ENCODE measurements around the gene DPM1. TPM values are rescaled to one million over a fixed set of nuclear protein-coding genes. Genes with fewer than 3 reads are reported as not detected.

DPM1 gene
- polyA plus RNA-seq, 1 donor from 2014 or later: 137 TPM

DNA sequence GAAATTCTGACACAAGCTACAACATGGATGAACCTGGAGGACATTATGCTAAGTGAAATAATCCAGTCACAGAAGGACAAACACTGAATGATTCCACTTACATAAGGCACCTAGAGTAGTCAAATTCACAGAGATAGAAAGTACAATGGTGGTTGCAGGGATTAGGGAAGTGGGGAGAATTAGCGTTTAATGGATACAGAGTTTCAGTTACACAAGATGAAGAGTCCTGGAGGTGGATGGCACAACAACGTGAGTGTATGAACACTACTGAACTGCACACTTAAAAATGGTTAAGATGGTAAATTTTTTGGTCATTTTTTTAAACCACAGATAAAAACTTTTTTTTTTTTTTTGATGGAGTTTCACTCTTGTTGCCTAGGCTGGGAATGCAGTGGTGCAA lies 25.0 kb upstream of the DPM1 start:
- no peaks in the 10 kb centered on the region for H3K36me3 ChIP-seq (ENCODE audit: insufficient read depth, low read length)
- no peaks in the 10 kb centered on the region for H3K9me3 ChIP-seq (ENCODE audit: low read length)
- TF ChIP-seq, protein P1, sequence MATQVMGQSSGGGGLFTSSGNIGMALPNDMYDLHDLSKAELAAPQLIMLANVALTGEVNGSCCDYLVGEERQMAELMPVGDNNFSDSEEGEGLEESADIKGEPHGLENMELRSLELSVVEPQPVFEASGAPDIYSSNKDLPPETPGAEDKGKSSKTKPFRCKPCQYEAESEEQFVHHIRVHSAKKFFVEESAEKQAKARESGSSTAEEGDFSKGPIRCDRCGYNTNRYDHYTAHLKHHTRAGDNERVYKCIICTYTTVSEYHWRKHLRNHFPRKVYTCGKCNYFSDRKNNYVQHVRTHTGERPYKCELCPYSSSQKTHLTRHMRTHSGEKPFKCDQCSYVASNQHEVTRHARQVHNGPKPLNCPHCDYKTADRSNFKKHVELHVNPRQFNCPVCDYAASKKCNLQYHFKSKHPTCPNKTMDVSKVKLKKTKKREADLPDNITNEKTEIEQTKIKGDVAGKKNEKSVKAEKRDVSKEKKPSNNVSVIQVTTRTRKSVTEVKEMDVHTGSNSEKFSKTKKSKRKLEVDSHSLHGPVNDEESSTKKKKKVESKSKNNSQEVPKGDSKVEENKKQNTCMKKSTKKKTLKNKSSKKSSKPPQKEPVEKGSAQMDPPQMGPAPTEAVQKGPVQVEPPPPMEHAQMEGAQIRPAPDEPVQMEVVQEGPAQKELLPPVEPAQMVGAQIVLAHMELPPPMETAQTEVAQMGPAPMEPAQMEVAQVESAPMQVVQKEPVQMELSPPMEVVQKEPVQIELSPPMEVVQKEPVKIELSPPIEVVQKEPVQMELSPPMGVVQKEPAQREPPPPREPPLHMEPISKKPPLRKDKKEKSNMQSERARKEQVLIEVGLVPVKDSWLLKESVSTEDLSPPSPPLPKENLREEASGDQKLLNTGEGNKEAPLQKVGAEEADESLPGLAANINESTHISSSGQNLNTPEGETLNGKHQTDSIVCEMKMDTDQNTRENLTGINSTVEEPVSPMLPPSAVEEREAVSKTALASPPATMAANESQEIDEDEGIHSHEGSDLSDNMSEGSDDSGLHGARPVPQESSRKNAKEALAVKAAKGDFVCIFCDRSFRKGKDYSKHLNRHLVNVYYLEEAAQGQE (IDR thresholded peaks at IDR 0.05; ENCODE audit: borderline replicate concordance): no peak
- TF ChIP-seq TAF1 (IDR thresholded peaks at IDR 0.05; ENCODE audit: low read depth): no peak
- no peak for TF ChIP-seq MXI1 (conservative IDR thresholded peaks at IDR 0.05; ENCODE audit: poor library complexity, severe bottlenecking)
- TF ChIP-seq, protein P2, sequence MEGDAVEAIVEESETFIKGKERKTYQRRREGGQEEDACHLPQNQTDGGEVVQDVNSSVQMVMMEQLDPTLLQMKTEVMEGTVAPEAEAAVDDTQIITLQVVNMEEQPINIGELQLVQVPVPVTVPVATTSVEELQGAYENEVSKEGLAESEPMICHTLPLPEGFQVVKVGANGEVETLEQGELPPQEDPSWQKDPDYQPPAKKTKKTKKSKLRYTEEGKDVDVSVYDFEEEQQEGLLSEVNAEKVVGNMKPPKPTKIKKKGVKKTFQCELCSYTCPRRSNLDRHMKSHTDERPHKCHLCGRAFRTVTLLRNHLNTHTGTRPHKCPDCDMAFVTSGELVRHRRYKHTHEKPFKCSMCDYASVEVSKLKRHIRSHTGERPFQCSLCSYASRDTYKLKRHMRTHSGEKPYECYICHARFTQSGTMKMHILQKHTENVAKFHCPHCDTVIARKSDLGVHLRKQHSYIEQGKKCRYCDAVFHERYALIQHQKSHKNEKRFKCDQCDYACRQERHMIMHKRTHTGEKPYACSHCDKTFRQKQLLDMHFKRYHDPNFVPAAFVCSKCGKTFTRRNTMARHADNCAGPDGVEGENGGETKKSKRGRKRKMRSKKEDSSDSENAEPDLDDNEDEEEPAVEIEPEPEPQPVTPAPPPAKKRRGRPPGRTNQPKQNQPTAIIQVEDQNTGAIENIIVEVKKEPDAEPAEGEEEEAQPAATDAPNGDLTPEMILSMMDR (IDR thresholded peaks at IDR 0.05; ENCODE audit: poor library complexity, severe bottlenecking): no peak
- no peak for TF ChIP-seq POLR2AphosphoS5 (IDR thresholded peaks at IDR 0.05)
- TF ChIP-seq EZH2 (IDR thresholded peaks at IDR 0.05; ENCODE audit: borderline replicate concordance, insufficient read depth, low read length, poor library complexity, severe bottlenecking): no peak
- TF ChIP-seq SMC3 (conservative IDR thresholded peaks at IDR 0.05; ENCODE audit: poor library complexity): no peak
- TF ChIP-seq EP300 (conservative IDR thresholded peaks at IDR 0.05; ENCODE audit: poor library complexity, severe bottlenecking): no peak
- no peak for TF ChIP-seq RAD21 (conservative IDR thresholded peaks at IDR 0.05)

DNA sequence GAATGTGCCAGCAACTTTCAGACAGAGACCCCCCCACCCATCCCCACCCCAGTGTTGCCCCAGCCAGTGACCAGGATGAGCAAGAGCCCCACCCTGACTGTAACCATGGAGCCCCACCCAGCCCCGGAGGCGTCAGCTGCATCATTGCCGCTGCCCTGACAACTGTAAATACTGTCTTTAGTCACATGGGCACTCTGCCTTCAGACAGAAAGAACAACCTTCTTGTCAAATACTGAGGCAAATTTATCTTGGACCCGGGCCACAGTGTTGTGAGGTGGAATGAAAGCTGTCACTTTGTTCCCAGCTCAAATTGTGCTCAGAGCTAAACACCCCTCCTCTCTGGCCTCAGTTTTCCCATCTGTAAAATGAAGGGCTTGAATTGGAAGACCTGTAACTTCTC lies 24.0 kb upstream of the DPM1 start:
- H3K79me2 ChIP-seq (replicated peaks; ENCODE audit: insufficient read depth, low read length): no peaks in the 10 kb centered on the region
- H3K9me2 ChIP-seq (ENCODE audit: insufficient read depth, low read length): no peaks in the 10 kb centered on the region
- no peaks in the 10 kb centered on the region for H3K9me3 ChIP-seq (ENCODE audit: low read length)
- TF ChIP-seq, protein P1 (IDR thresholded peaks at IDR 0.05; ENCODE audit: borderline replicate concordance): no peak
- TF ChIP-seq MXI1 (conservative IDR thresholded peaks at IDR 0.05; ENCODE audit: poor library complexity, severe bottlenecking) (no peak), EP300 (conservative IDR thresholded peaks at IDR 0.05; ENCODE audit: poor library complexity, severe bottlenecking) (no peak), EZH2 (IDR thresholded peaks at IDR 0.05; ENCODE audit: borderline replicate concordance, insufficient read depth, low read length, poor library complexity, severe bottlenecking) (no peak), SMC3 (conservative IDR thresholded peaks at IDR 0.05; ENCODE audit: poor library complexity) (no peak), POLR2AphosphoS5 (IDR thresholded peaks at IDR 0.05) (no peak), TAF1 (IDR thresholded peaks at IDR 0.05; ENCODE audit: low read depth) (no peak), RAD21 (conservative IDR thresholded peaks at IDR 0.05) (no peak)
- TF ChIP-seq, protein P2 (IDR thresholded peaks at IDR 0.05; ENCODE audit: poor library complexity, severe bottlenecking): no peak
- H3K4me2 ChIP-seq (ENCODE audit: low read length): no peak overlapping the region
- no peak overlapping the region for H2AFZ ChIP-seq (ENCODE audit: low read depth, low read length)
- H3K27me3 ChIP-seq (ENCODE audit: insufficient read depth, low read depth, low read length): no peaks in the 10 kb centered on the region
- no peak overlapping the region for H3K4me3 ChIP-seq (ENCODE audit: low read length)
- H3K27ac ChIP-seq (ENCODE audit: low read length): no peak overlapping the region
- no peaks in the 10 kb centered on the region for H3F3A ChIP-seq (ENCODE audit: insufficient read depth, low read length, poor library complexity, severe bottlenecking)
- no peaks in the 10 kb centered on the region for H3K36me3 ChIP-seq (ENCODE audit: insufficient read depth, low read length)
- H3K9ac ChIP-seq (ENCODE audit: low read length): no peak overlapping the region
- no peaks in the 10 kb centered on the region for H4K20me1 ChIP-seq (ENCODE audit: insufficient read depth)

More for the DNA sequence above, 25.0 kb upstream of the DPM1 start:
- no peak overlapping the region for H3K27ac ChIP-seq (ENCODE audit: low read length)
- no peaks in the 10 kb centered on the region for H3K27me3 ChIP-seq (ENCODE audit: insufficient read depth, low read depth, low read length)
- H2AFZ ChIP-seq (ENCODE audit: low read depth, low read length): no peak overlapping the region
- H3K79me2 ChIP-seq (replicated peaks; ENCODE audit: insufficient read depth, low read length): no peaks in the 10 kb centered on the region
- H3K9ac ChIP-seq (ENCODE audit: low read length): no peak overlapping the region
- H3F3A ChIP-seq (ENCODE audit: insufficient read depth, low read length, poor library complexity, severe bottlenecking): no peaks in the 10 kb centered on the region
- H3K9me2 ChIP-seq (ENCODE audit: insufficient read depth, low read length): no peaks in the 10 kb centered on the region
- H3K4me2 ChIP-seq (ENCODE audit: low read length): no peak overlapping the region
- H3K4me3 ChIP-seq (ENCODE audit: low read length): no peak overlapping the region
- no peaks in the 10 kb centered on the region for H4K20me1 ChIP-seq (ENCODE audit: insufficient read depth)
